HCT116 (cell line): Measurements from ENCODE around the gene NFKBIL1.

ENCODE experiments used
- CTCF ChIP-seq, 3 experiments: fragments of 200-600 bp in 1 of 3; sonication (generic) in 1 of 3; IDR thresholded peaks in 2 of 3; conservative IDR thresholded peaks in 1 of 3; 2 replicates each; pipeline ENCODE4 v1.5.1; 2012 to 2017; ENCODE audit warnings: low read depth in 2 of 3, low read length in 2 of 3, antibody characterized with exemption in 1 of 3, borderline replicate concordance in 1 of 3, control low read depth in 1 of 3, mild to moderate bottlenecking in 1 of 3, mixed read lengths in 1 of 3, mixed run types in 1 of 3, moderate library complexity in 1 of 3; ENCODE audit not compliant: insufficient read depth in 1 of 3
- EZH2 ChIP-seq: fragments of 200-600 bp; sonication (generic); IDR thresholded peaks from 2 replicates; pipeline ENCODE4 v1.6.1; 2017; ENCODE audit warnings: antibody characterized with exemption, mixed run types
- EZH2phosphoT487 ChIP-seq: fragments of 200-600 bp; IDR thresholded peaks from 2 replicates; pipeline ENCODE4 v1.6.1; 2018; ENCODE audit warnings: antibody characterized with exemption, borderline replicate concordance
- POLR2A ChIP-seq: IDR thresholded peaks from 2 replicates; pipeline ENCODE4 v1.7.0; 2011; ENCODE audit warnings: borderline replicate concordance; ENCODE audit not compliant: insufficient read depth, insufficient read length; ENCODE audit errors: extremely low read depth
- RAD21 ChIP-seq: IDR thresholded peaks from 2 replicates; pipeline ENCODE4 v1.6.1; 2012; ENCODE audit warnings: low read depth, mild to moderate bottlenecking

- TF ChIP-seq CTCF (IDR thresholded peaks at IDR 0.05 in 2 of 3, conservative IDR thresholded peaks at IDR 0.05 in 1 of 3; ENCODE audit: borderline replicate concordance in 1 of 3, insufficient read depth in 1 of 3, low read depth in 2 of 3, low read length in 2 of 3) (no peak), RAD21 (no peak), EZH2 (no peak), POLR2A (no peak), EZH2phosphoT487 (no peak)
Measured at GRCh38 chr6:31498748-31499147, 48.7 kb upstream of the NFKBIL1 start.
